SK-N-SH (cell line): ENCODE results near the gene PRKCH.

ENCODE experiments used
- GABPA ChIP-seq: IDR thresholded peaks from 2 replicates; pipeline ENCODE4 v1.4.0; 2012; ENCODE audit warnings: low read depth, mild to moderate bottlenecking
- TF ChIP-seq, protein P1 (sequence below): fragments of 150-350 bp; IDR thresholded peaks from 2 replicates; pipeline ENCODE4 v1.6.1; 2016; ENCODE audit warnings: mild to moderate bottlenecking, low read depth, low read length

DNA sequence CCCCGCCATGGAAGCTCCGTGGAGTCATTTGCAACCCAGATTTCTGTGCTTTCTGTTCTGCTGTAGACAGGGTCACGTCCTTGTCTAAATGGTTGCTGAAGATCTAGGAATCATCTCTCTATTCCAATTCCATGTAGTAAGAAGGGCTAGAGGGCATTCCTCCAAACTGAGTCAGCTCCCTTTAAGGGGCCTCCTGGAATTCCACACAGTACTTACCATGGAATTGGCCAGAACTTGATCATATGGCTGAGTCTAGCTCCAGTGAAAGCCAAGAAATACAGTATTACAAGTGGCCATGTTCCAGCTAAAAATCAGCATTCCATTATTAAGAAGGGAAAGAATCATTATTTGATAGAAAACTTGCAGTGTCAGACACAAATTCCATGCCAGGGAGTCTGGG lies 171.9 kb downstream of the PRKCH start:
- TF ChIP-seq, protein P1, sequence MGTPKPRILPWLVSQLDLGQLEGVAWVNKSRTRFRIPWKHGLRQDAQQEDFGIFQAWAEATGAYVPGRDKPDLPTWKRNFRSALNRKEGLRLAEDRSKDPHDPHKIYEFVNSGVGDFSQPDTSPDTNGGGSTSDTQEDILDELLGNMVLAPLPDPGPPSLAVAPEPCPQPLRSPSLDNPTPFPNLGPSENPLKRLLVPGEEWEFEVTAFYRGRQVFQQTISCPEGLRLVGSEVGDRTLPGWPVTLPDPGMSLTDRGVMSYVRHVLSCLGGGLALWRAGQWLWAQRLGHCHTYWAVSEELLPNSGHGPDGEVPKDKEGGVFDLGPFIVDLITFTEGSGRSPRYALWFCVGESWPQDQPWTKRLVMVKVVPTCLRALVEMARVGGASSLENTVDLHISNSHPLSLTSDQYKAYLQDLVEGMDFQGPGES = no peak
- no peak for TF ChIP-seq GABPA
